Hepatocyte (in vitro differentiated cells): ENCODE data around the gene DHX8. TPM values are rescaled to one million over a fixed set of nuclear protein-coding genes. Genes with fewer than 3 reads are reported as not detected.
A peak's percentile ranks its signal among the peaks of the same experiment; 100 is the strongest.

Experiments
- DNase-seq: peaks from one replicate; pipeline ENCODE4 v3.0.0-alpha.2; 2016; ENCODE audit warnings: low spot score
- H2AFZ ChIP-seq: fragments of 200-600 bp; sonication (generic); 2 replicates; pipeline ENCODE4 v1.6.0; 2016; ENCODE audit warnings: antibody characterized with exemption, mild to moderate bottlenecking
- H3K27ac ChIP-seq: fragments of 200-600 bp; sonication (generic); 2 replicates; pipeline ENCODE4 v1.5.1; 2016; ENCODE audit warnings: mild to moderate bottlenecking
- H3K27me3 ChIP-seq: fragments of 200-600 bp; sonication (generic); 2 replicates; pipeline ENCODE4 v1.6.1; 2016
- H3K36me3 ChIP-seq: fragments of 200-600 bp; sonication (generic); replicated peaks from 2 replicates; pipeline ENCODE4 v1.5.1; 2016; ENCODE audit warnings: low read depth; ENCODE audit not compliant: insufficient read depth
- H3K4me1 ChIP-seq: fragments of 200-600 bp; sonication (generic); 2 replicates; pipeline ENCODE4 v1.5.1; 2016; ENCODE audit warnings: mild to moderate bottlenecking, moderate library complexity; ENCODE audit not compliant: insufficient read depth
- H3K4me2 ChIP-seq: fragments of 200-600 bp; sonication (generic); 2 replicates; pipeline ENCODE4 v1.6.0; 2016
- H3K4me3 ChIP-seq: fragments of 200-600 bp; sonication (generic); 2 replicates; pipeline ENCODE4 v1.5.1; 2016; ENCODE audit warnings: mild to moderate bottlenecking
- H3K79me2 ChIP-seq: fragments of 200-600 bp; sonication (generic); 2 replicates; pipeline ENCODE4 v1.6.0; 2017; ENCODE audit warnings: mild to moderate bottlenecking
- H3K9me2 ChIP-seq: fragments of 200-600 bp; sonication (generic); replicated peaks from 2 replicates; pipeline ENCODE4 v1.6.0; 2017; ENCODE audit warnings: mild to moderate bottlenecking; ENCODE audit not compliant: insufficient read depth
- H3K9me3 ChIP-seq: fragments of 200-600 bp; sonication (generic); 2 replicates; pipeline ENCODE4 v1.5.1; 2016; ENCODE audit warnings: low read depth, mild to moderate bottlenecking
- H4K20me1 ChIP-seq: fragments of 200-600 bp; sonication (generic); 2 replicates; pipeline ENCODE4 v1.6.0; 2016; ENCODE audit warnings: mild to moderate bottlenecking; ENCODE audit not compliant: insufficient read depth, poor library complexity, severe bottlenecking
- EZH2 ChIP-seq: fragments of 200-600 bp; sonication (generic); IDR thresholded peaks from 2 replicates; pipeline ENCODE4 v1.6.1; 2016; ENCODE audit warnings: antibody characterized with exemption, mild to moderate bottlenecking, borderline replicate concordance
- EZH2phosphoT487 ChIP-seq: fragments of 200-600 bp; sonication (generic); IDR thresholded peaks from one replicate; pipeline ENCODE4 v1.6.1; 2018; ENCODE audit warnings: antibody characterized with exemption, mild to moderate bottlenecking, low read depth, moderate library complexity; ENCODE audit not compliant: unreplicated experiment, severe bottlenecking
- WGBS: methylation state at CpG from one replicate; pipeline ENCODE4 v1.1.6; 2016; ENCODE audit warnings: low lambda C conversion rate; ENCODE audit errors: missing lambda C conversion rate; 5-methylcytosine and 5-hydroxymethylcytosine counted together
- polyA plus RNA-seq: library from polyadenylated mRNA; unstranded; fragments of >200 nt; fragmentation: Nextera tagmentation; extraction: Ambion mirVana; gene quantifications from 2 replicates; pipeline ENCODE4 v1.2.1, GENCODE V29; 2016
- total RNA-seq: library from RNA; depleted of rRNA; stranded (reverse); fragments of >200 nt; gene quantifications from 2 replicates; pipeline ENCODE4 v1.2.3, GENCODE V29; 2014
- TF ChIP-seq, protein P1 (sequence below): fragments of 200-600 bp; sonication (generic); IDR thresholded peaks from 2 replicates; pipeline ENCODE4 v1.5.1; 2016; ENCODE audit warnings: antibody characterized with exemption, mild to moderate bottlenecking; ENCODE audit not compliant: poor library complexity

Gene DHX8
- total and polyA plus RNA-seq, 2 experiments from 2014 or later = 26.6 to 35.0 TPM

DNA sequence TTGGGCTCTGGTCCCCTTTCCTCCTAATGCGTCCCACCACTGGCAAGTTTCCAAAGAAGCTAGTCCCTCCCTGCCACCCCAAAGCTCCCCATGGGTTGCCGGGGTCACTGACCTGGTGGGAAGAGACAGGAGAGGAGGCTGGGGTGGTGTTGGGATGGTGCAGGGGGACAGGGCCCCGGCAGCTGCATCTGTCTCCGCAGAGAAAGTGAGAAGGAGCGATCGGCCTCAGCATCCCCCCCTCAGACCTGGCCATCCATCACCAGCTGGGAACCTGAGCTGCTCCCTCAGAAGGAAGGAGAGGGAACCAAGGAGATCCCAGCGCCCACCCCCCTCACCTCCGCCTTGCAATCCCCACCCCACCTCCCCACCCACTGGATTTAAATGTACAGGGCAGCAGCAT lies 59.1 kb downstream of the DHX8 start:
- Histone ChIP-seq H3K27me3 (peaks cover 24% of the 10 kb centered on the region), H3K4me1 (peaks cover 15% of the 10 kb centered on the region), H4K20me1 (no peaks in the 10 kb centered on the region), H3K9me3 (no peaks in the 10 kb centered on the region), H3K27ac (no peak overlapping the region), H3K9me2 (no peaks in the 10 kb centered on the region), H3K4me3 (no peak overlapping the region), H3K79me2 (no peaks in the 10 kb centered on the region), H3K4me2 (no peak overlapping the region), H2AFZ (no peak overlapping the region), H3K36me3 (no peaks in the 10 kb centered on the region)
- TF ChIP-seq EZH2 (no peak), EZH2phosphoT487 (no peak)
- TF ChIP-seq, protein P1, sequence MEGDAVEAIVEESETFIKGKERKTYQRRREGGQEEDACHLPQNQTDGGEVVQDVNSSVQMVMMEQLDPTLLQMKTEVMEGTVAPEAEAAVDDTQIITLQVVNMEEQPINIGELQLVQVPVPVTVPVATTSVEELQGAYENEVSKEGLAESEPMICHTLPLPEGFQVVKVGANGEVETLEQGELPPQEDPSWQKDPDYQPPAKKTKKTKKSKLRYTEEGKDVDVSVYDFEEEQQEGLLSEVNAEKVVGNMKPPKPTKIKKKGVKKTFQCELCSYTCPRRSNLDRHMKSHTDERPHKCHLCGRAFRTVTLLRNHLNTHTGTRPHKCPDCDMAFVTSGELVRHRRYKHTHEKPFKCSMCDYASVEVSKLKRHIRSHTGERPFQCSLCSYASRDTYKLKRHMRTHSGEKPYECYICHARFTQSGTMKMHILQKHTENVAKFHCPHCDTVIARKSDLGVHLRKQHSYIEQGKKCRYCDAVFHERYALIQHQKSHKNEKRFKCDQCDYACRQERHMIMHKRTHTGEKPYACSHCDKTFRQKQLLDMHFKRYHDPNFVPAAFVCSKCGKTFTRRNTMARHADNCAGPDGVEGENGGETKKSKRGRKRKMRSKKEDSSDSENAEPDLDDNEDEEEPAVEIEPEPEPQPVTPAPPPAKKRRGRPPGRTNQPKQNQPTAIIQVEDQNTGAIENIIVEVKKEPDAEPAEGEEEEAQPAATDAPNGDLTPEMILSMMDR = no peak
- DNase-seq = no peak
- WGBS = 73% methylated on average over 6 of the region's 8 CpGs

DNA sequence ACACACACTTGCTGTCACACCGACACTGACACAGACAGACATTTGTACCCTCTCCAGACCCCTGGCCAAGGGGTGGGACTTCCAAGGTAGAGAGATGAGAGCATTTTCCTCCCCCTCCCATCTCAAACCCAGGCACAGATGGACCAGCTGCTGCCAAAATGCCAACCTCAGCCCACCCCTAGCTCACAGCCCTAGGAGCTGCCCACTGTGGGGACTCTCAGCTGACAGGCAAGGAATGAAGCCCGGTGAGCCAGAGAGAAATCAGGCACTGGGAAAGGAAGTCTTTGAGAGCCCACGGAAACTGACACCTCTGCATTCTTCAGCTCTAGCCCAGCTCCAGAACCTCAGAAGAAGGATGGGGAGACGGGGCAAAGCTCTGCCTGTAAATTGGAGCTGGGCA lies 59.5 kb downstream of the DHX8 start:
- H3K4me2 ChIP-seq = peak overlapping the region; percentile 99
- H3K27me3 ChIP-seq = peaks cover 26% of the 10 kb centered on the region
- no peak overlapping the region for H3K4me3 ChIP-seq
- H2AFZ ChIP-seq = no peak overlapping the region
- H3K79me2 ChIP-seq = no peaks in the 10 kb centered on the region
- no peaks in the 10 kb centered on the region for H3K9me3 ChIP-seq
- H4K20me1 ChIP-seq = no peaks in the 10 kb centered on the region
- H3K9me2 ChIP-seq = no peaks in the 10 kb centered on the region
- H3K4me1 ChIP-seq = peaks cover 15% of the 10 kb centered on the region
- WGBS = 29% methylated on average over 4 of the region's 4 CpGs
- DNase-seq = no peak
- no peak overlapping the region for H3K27ac ChIP-seq
- H3K36me3 ChIP-seq = no peaks in the 10 kb centered on the region
- no peak for TF ChIP-seq EZH2
- TF ChIP-seq, protein P1 = no peak
- TF ChIP-seq EZH2phosphoT487 = no peak

DNA sequence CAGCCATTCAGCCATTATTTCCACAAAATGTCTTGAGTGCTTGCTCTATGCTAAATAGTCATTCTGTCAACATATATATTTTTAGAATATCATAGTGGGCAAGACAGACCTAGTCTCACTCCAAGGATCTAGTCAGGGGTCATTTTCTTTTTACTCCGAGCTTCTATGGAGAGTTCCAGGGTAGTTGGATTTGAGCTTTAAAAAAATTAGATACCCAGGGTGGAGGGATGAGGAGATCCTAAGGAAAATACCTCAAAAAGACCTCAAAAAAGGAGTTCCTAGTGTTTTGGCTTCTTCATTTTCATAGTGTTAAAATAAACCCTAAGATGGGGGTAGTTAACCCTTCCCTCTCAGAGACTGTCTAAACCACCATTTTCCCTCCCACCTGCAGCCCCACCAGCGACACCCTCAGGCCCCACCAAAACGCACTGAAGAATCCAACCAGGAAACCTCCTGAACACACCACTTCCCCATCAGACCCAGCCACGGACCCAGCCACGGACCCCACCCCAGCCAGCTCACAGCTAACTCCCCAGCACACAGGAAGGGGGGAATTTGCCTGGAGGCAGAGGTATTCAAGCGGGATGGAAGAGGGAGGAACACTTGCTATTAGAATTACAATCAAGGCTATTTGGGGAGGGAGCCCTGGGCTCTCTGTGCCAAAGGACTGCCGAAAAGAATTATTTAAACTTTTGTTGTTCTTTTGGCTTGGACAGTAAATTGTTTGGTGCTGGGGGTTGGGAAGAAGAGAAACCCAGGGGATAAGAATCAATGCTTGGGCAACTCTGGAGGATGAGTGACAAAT lies 60.2 kb downstream of the DHX8 start:
- no peaks in the 10 kb centered on the region for H3K36me3 ChIP-seq
- H3K4me1 ChIP-seq = peaks cover 15% of the 10 kb centered on the region
- H4K20me1 ChIP-seq = no peaks in the 10 kb centered on the region
- TF ChIP-seq EZH2phosphoT487 = no peak
- TF ChIP-seq, protein P1 = no peak
- no peak for TF ChIP-seq EZH2
- WGBS = 20% methylated on average over 7 of the region's 7 CpGs
- no peak for DNase-seq
- H3K27me3 ChIP-seq = peaks cover 26% of the 10 kb centered on the region
- no peak overlapping the region for H3K4me3 ChIP-seq
- H3K4me2 ChIP-seq = peak overlapping the region; percentile 99
- H3K9me3 ChIP-seq = no peaks in the 10 kb centered on the region
- H3K79me2 ChIP-seq = no peaks in the 10 kb centered on the region
- H2AFZ ChIP-seq = no peak overlapping the region
- H3K9me2 ChIP-seq = no peaks in the 10 kb centered on the region
- H3K27ac ChIP-seq = peak overlapping the region; percentile 50
